SK-N-SH (cell line): Measurements from ENCODE around the gene DDR1. TPM values are rescaled to one million over a fixed set of nuclear protein-coding genes. Genes with fewer than 3 reads are reported as not detected.
"Not testable (repeated sequence)": the region's sequence is repeated elsewhere in the genome, so short reads cannot be mapped to it uniquely, and the experiment has no call there.

ENCODE experiments used
- CTCF ChIA-PET: fragments of 300-600, 350-600 bp; formaldehyde crosslinking; extraction: SDS; loops from one replicate; lab custom pipeline; 2021; lab: Yijun Ruan, JAX
- POLR2A ChIA-PET: fragments of 350-600 bp; sonication (Branson Sonifier 250); formaldehyde crosslinking; extraction: SDS; loops from one replicate; lab custom pipeline; 2020; ENCODE audit warnings: antibody characterized with exemption, inconsistent platforms; lab: Yijun Ruan, JAX
- DNase-seq: peaks from one replicate; pipeline ENCODE4 v3.0.0; 2012
- H2AFZ ChIP-seq: fragments of 200-600 bp; sonication (generic); 2 replicates; pipeline ENCODE4 v1.8.1; 2016; ENCODE audit warnings: antibody characterized with exemption, mild to moderate bottlenecking, low read depth
- H3F3A ChIP-seq: fragments of 200-600 bp; sonication (generic); replicated peaks from 2 replicates; pipeline ENCODE3; 2016; ENCODE audit warnings: antibody characterized with exemption, mild to moderate bottlenecking; ENCODE audit not compliant: insufficient read depth
- H3K27ac ChIP-seq, 2 experiments: fragments of 200-500 bp in 1 of 2; fragments of 200-600 bp in 1 of 2; sonication (Bioruptor generic) in 1 of 2; sonication (generic), shearing (Covaris generic) in 1 of 2; 2 replicates each; pipeline versions ENCODE4 v1.5.1 to v1.6.1; 2014 to 2016; ENCODE audit warnings: low read depth in 2 of 2, inconsistent platforms in 1 of 2, low read length in 1 of 2, mild to moderate bottlenecking in 1 of 2, mixed read lengths in 1 of 2
- H3K27me3 ChIP-seq: fragments of 200-600 bp; sonication (generic), shearing (Covaris generic); 2 replicates; pipeline ENCODE4 v1.6.1; 2016; ENCODE audit warnings: mixed run types; ENCODE audit not compliant: insufficient read depth
- H3K36me3 ChIP-seq, 2 experiments: fragments of 200-500 bp in 1 of 2; fragments of 200-600 bp in 1 of 2; sonication (Bioruptor generic) in 1 of 2; sonication (generic) in 1 of 2; replicated peaks in 1 of 2; 2 replicates each; pipeline versions ENCODE3 to v1.5.1; 2014 to 2016; ENCODE audit warnings: low read length in 1 of 2, mild to moderate bottlenecking in 1 of 2; ENCODE audit not compliant: insufficient read depth in 2 of 2, control insufficient read depth in 1 of 2
- H3K4me1 ChIP-seq, 2 experiments: fragments of 200-500 bp in 1 of 2; fragments of 200-600 bp in 1 of 2; sonication (Bioruptor generic) in 1 of 2; sonication (generic), shearing (Covaris generic) in 1 of 2; 2 replicates each; pipeline versions ENCODE4 v1.5.1 to v1.6.1; 2014 to 2016; ENCODE audit warnings: low read depth in 1 of 2, low read length in 1 of 2, mixed run types in 1 of 2; ENCODE audit not compliant: insufficient read depth in 2 of 2, control insufficient read depth in 1 of 2
- H3K4me2 ChIP-seq: fragments of 200-600 bp; sonication (generic), shearing (Covaris generic); 2 replicates; pipeline ENCODE4 v1.6.1; 2017; ENCODE audit warnings: mixed run types
- H3K4me3 ChIP-seq, 2 experiments: fragments of 200-500 bp in 1 of 2; fragments of 200-600 bp in 1 of 2; sonication (Bioruptor generic) in 1 of 2; sonication (generic), shearing (Covaris generic) in 1 of 2; 2 replicates each; pipeline versions ENCODE4 v1.5.1 to v1.8.1; 2014 to 2016; ENCODE audit warnings: low read depth in 2 of 2, inconsistent platforms in 1 of 2, low read length in 1 of 2, mild to moderate bottlenecking in 1 of 2, mixed read lengths in 1 of 2, moderate library complexity in 1 of 2
- H3K79me2 ChIP-seq: fragments of 200-600 bp; sonication (generic); 2 replicates; pipeline ENCODE4 v1.8.1; 2017; ENCODE audit warnings: mild to moderate bottlenecking; ENCODE audit not compliant: insufficient read depth
- H3K9ac ChIP-seq: fragments of 200-600 bp; sonication (generic); 2 replicates; pipeline ENCODE4 v1.6.1; 2017; ENCODE audit warnings: mixed run types
- H3K9me2 ChIP-seq: fragments of 200-600 bp; sonication (generic); 2 replicates; pipeline ENCODE4 v1.6.1; 2017; ENCODE audit warnings: mixed run types
- H3K9me3 ChIP-seq: fragments of 200-600 bp; sonication (generic); 2 replicates; pipeline ENCODE4 v1.6.1; 2017; ENCODE audit warnings: mixed run types, mild to moderate bottlenecking, moderate library complexity
- H4K20me1 ChIP-seq: fragments of 200-600 bp; sonication (generic); 2 replicates; pipeline ENCODE4 v1.6.1; 2017; ENCODE audit warnings: mild to moderate bottlenecking, mixed run types; ENCODE audit not compliant: insufficient read depth
- CHD2 ChIP-seq: fragments of 150-350 bp; IDR thresholded peaks from 2 replicates; pipeline ENCODE4 v1.6.1; 2018; ENCODE audit warnings: low read length; ENCODE audit not compliant: partially characterized antibody
- ELF1 ChIP-seq: IDR thresholded peaks from 2 replicates; pipeline ENCODE4 v1.4.0; 2012
- EP300 ChIP-seq, 2 experiments: IDR thresholded peaks; 2 replicates each; pipeline versions ENCODE4 v1.4.0 to v1.6.1; 2012; ENCODE audit warnings: borderline replicate concordance in 1 of 2, low read depth in 1 of 2, low read length in 1 of 2
- FOXJ3 ChIP-seq: sonication (generic); formaldehyde crosslinking; IDR thresholded peaks from 2 replicates; pipeline ENCODE4 v1.5.1; 2020; ENCODE audit warnings: mild to moderate bottlenecking, missing genetic modification reagents
- GATA2 ChIP-seq: sonication (generic); formaldehyde crosslinking; IDR thresholded peaks from 2 replicates; pipeline ENCODE4 v1.5.0; 2020; ENCODE audit warnings: mild to moderate bottlenecking, missing genetic modification reagents
- IRF3 ChIP-seq: fragments of 150-350 bp; IDR thresholded peaks from 2 replicates; pipeline ENCODE4 v1.6.1; 2016; ENCODE audit warnings: mild to moderate bottlenecking, low read depth, low read length
- MEF2A ChIP-seq: IDR thresholded peaks from 2 replicates; pipeline ENCODE4 v1.4.0; 2012; ENCODE audit warnings: low read depth, borderline replicate concordance
- MXI1 ChIP-seq: IDR thresholded peaks from 2 replicates; pipeline ENCODE4 v1.6.1; 2012; ENCODE audit warnings: mild to moderate bottlenecking, low read depth, low read length, improper control_type of control experiment
- RXRA ChIP-seq: IDR thresholded peaks from 2 replicates; pipeline ENCODE4 v1.4.0; 2012; ENCODE audit warnings: low read depth, mild to moderate bottlenecking, borderline replicate concordance
- SIN3A ChIP-seq: IDR thresholded peaks from 2 replicates; pipeline ENCODE4 v1.6.1; 2012; ENCODE audit warnings: low read depth, mild to moderate bottlenecking, low read length, moderate library complexity, borderline replicate concordance
- SMC3 ChIP-seq: IDR thresholded peaks from 2 replicates; pipeline ENCODE4 v1.6.1; 2012; ENCODE audit warnings: low read depth, low read length, improper control_type of control experiment
- TCF12 ChIP-seq: IDR thresholded peaks from 2 replicates; pipeline ENCODE4 v1.4.0; 2012
- TEAD4 ChIP-seq: IDR thresholded peaks from 2 replicates; pipeline ENCODE4 v1.4.0; 2012; ENCODE audit warnings: mild to moderate bottlenecking, borderline replicate concordance; ENCODE audit not compliant: insufficient read depth
- USF2 ChIP-seq: fragments of 150-350 bp; IDR thresholded peaks from 2 replicates; pipeline ENCODE4 v1.6.1; 2017; ENCODE audit warnings: antibody characterized with exemption, low read length, low read depth, borderline replicate concordance
- WGBS: methylation state at CpG from one replicate; pipeline ENCODE4 v1.1.6; 2017; ENCODE audit warnings: low lambda C conversion rate; 5-methylcytosine and 5-hydroxymethylcytosine counted together
- polyA plus RNA-seq, 3 experiments: library from polyadenylated mRNA; depleted of rRNA; stranded (reverse); fragments of >200 nt; gene quantifications; 2 replicates each; pipeline ENCODE4 v1.2.3, GENCODE V29; 2012
- TF ChIP-seq, protein P1 (sequence below): IDR thresholded peaks from 2 replicates; pipeline ENCODE4 v1.4.0; 2012; ENCODE audit warnings: low read depth, borderline replicate concordance
- TF ChIP-seq, protein P2 (sequence below): IDR thresholded peaks from 2 replicates; pipeline ENCODE4 v1.4.0; 2012; ENCODE audit warnings: low read depth

Gene DDR1
- polyA plus RNA-seq, 1 of the 3 experiments (the other 2 are of a cell fraction): 52.8 TPM

- POLR2A ChIA-PET: no interaction called here
- CTCF ChIA-PET: interaction anchor here (1.0 kb wide), 1 partner anchor 13 kb away, joined by 3 read pairs; no protein-coding TSS in a partner anchor
Measured at GRCh38 chr6:30902709-30903108, 18.4 kb downstream of the DDR1 start.

DNA sequence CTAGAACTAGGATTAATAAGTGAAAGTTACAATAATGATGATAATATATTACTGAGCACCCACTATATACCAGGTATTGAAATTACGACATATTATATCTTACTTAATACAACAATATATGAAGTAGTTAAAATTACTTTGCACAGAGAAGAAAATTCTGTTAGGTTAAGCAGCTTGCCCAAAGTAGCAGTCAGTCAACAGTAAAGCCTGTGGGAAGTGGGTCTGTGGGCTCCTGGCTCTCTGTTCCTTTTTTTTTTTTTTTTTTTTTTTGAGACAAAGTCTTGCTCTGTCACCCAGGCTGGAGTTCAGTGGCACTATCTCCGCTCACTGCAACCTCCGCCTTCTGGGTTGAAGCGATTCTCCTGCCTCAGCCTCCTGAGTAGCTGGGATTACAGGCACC, 18.9 kb downstream of the DDR1 start:
- ChIA-PET POLR2A (interaction anchor here (0.7 kb wide), 1 partner anchor 122 kb away, joined by 3 read pairs; no protein-coding TSS in a partner anchor), CTCF (no interaction called here)
- WGBS: 94% methylated on average over 4 of the region's 4 CpGs
- Histone ChIP-seq H4K20me1 (no peaks in the 10 kb centered on the region), H3K4me2 (no peak overlapping the region), H3K9me3 (no peaks in the 10 kb centered on the region), H2AFZ (no peak overlapping the region), H3K9ac (no peak overlapping the region), H3K36me3 (peaks cover 6 to 16% of the 10 kb centered on the region in 2 experiments), H3K4me1 (no peaks in the 10 kb centered on the region), H3K9me2 (no peaks in the 10 kb centered on the region), H3F3A (peaks cover 12% of the 10 kb centered on the region), H3K4me3 (no peak overlapping the region), H3K27ac (no peak overlapping the region), H3K27me3 (no peaks in the 10 kb centered on the region), H3K79me2 (peaks cover 2% of the 10 kb centered on the region)
- TF ChIP-seq IRF3 (no peak), SMC3 (no peak), EP300 (IDR thresholded peaks at IDR 0.05; ENCODE audit: borderline replicate concordance in 1 of 2, low read depth in 1 of 2, low read length in 1 of 2) (no peak), ELF1 (no peak), TEAD4 (no peak), SIN3A (no peak), TCF12 (no peak), RXRA (no peak), CHD2 (no peak)
- TF ChIP-seq, protein P1, sequence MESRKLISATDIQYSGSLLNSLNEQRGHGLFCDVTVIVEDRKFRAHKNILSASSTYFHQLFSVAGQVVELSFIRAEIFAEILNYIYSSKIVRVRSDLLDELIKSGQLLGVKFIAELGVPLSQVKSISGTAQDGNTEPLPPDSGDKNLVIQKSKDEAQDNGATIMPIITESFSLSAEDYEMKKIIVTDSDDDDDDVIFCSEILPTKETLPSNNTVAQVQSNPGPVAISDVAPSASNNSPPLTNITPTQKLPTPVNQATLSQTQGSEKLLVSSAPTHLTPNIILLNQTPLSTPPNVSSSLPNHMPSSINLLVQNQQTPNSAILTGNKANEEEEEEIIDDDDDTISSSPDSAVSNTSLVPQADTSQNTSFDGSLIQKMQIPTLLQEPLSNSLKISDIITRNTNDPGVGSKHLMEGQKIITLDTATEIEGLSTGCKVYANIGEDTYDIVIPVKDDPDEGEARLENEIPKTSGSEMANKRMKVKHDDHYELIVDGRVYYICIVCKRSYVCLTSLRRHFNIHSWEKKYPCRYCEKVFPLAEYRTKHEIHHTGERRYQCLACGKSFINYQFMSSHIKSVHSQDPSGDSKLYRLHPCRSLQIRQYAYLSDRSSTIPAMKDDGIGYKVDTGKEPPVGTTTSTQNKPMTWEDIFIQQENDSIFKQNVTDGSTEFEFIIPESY: no peak
- DNase-seq: no peak

More at GRCh38 chr6:30902709-30903108, 18.4 kb downstream of the DDR1 start:
- Histone ChIP-seq H3F3A (peaks cover 12% of the 10 kb centered on the region), H3K36me3 (peaks cover 6 to 21% of the 10 kb centered on the region in 2 experiments), H3K9ac (no peak overlapping the region), H3K27me3 (no peaks in the 10 kb centered on the region), H3K79me2 (no peaks in the 10 kb centered on the region), H2AFZ (no peak overlapping the region), H4K20me1 (no peaks in the 10 kb centered on the region), H3K4me2 (no peak overlapping the region), H3K27ac (no peak overlapping the region), H3K9me3 (no peaks in the 10 kb centered on the region), H3K4me3 (no peak overlapping the region), H3K4me1 (no peaks in the 10 kb centered on the region), H3K9me2 (no peaks in the 10 kb centered on the region)
- WGBS: 60% methylated on average over 5 of the region's 5 CpGs
- DNase-seq: no peak
- TF ChIP-seq SMC3: no peak
- TF ChIP-seq CHD2: no peak
- TF ChIP-seq FOXJ3 (CRISPR knock-in tag): no peak
- TF ChIP-seq USF2: no peak
- no peak for TF ChIP-seq MXI1
- TF ChIP-seq, protein P2, sequence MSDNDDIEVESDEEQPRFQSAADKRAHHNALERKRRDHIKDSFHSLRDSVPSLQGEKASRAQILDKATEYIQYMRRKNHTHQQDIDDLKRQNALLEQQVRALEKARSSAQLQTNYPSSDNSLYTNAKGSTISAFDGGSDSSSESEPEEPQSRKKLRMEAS: no peak
- no peak for TF ChIP-seq MEF2A
- no peak for TF ChIP-seq GATA2 (CRISPR knock-in tag)

- peaks cover 17 to 26% of the 10 kb centered on the region in 2 experiments for H3K36me3 ChIP-seq
- peak overlapping the region; percentile 40; the same call in 1 of the 2 replicates for H3K9ac ChIP-seq
- ChIA-PET CTCF (interaction anchor here (1.0 to 1.5 kb wide), 4 partner anchors 11 to 235 kb away, joined by 3 to 5 read pairs (median 3); partner anchors contain the start of gene DHX16), POLR2A (interaction anchor here (0.6 to 1.4 kb wide), 4 partner anchors 12 to 141 kb away, joined by 3 to 4 read pairs (median 4); partner anchors contain the start of gene DDR1)
- peak overlapping the region; percentile 78; the same call in 1 of the 2 replicates for H2AFZ ChIP-seq
- not testable (repeated sequence) for H4K20me1 ChIP-seq, DNase-seq, H3K9me2 ChIP-seq, H3K27me3 ChIP-seq, H3K4me1 ChIP-seq, H3K27ac ChIP-seq, H3K9me3 ChIP-seq
- peaks cover 12% of the 10 kb centered on the region for H3F3A ChIP-seq
- WGBS: 43% methylated on average over 16 of the region's 16 CpGs
- peak overlapping the region; percentile 87 to 98 for H3K4me3 ChIP-seq
- H3K4me2 ChIP-seq: 0 out of 2 replicates have a peak overlapping the region, but pooled peaks have one; percentile 48
- peaks cover 17% of the 10 kb centered on the region for H3K79me2 ChIP-seq
Measured at GRCh38 chr6:30907290-30907757, 23.0 kb downstream of the DDR1 start.
